Fibroblast of lung (primary cell): ENCODE data around the gene BMPR1A. TPM values are rescaled to one million over a fixed set of nuclear protein-coding genes. Genes with fewer than 3 reads are reported as not detected.
A peak's percentile ranks its signal among the peaks of the same experiment; 100 is the strongest.

Experiments used
- DNase-seq, 2 donors: peaks; one replicate each; pipeline versions ENCODE4 v3.0.0 to v3.0.0-alpha.2; 2010; ENCODE audit warnings: low read depth in 2 of 2
- H2AFZ ChIP-seq: 2 replicates; pipeline ENCODE4 v1.5.1; 2012; ENCODE audit warnings: low read length, control low read depth, inconsistent platforms
- H3K27ac ChIP-seq: 2 replicates; pipeline ENCODE4 v1.5.1; 2011; ENCODE audit warnings: low read length, control low read depth; ENCODE audit not compliant: insufficient read depth
- H3K27me3 ChIP-seq: 2 replicates; pipeline ENCODE4 v1.5.1; 2011; ENCODE audit warnings: mild to moderate bottlenecking, low read length; ENCODE audit not compliant: control insufficient read depth, insufficient read depth
- H3K36me3 ChIP-seq: 2 replicates; pipeline ENCODE4 v1.5.1; 2011; ENCODE audit warnings: low read length; ENCODE audit not compliant: control insufficient read depth, insufficient read depth
- H3K4me1 ChIP-seq: 2 replicates; pipeline ENCODE4 v1.5.1; 2011; ENCODE audit warnings: low read length; ENCODE audit not compliant: control insufficient read depth, insufficient read depth; ENCODE audit errors: extremely low read depth
- H3K4me2 ChIP-seq: 2 replicates; pipeline ENCODE4 v1.5.1; 2011; ENCODE audit warnings: low read length, control low read depth; ENCODE audit not compliant: insufficient read depth; ENCODE audit errors: extremely low read depth
- H3K4me3 ChIP-seq, 4 experiments: fragments of 200-600 bp in 1 of 4; sonication (generic) in 1 of 4; replicated peaks in 1 of 4; 2 replicates each; pipeline ENCODE4 v1.5.1; 2011 to 2016; ENCODE audit warnings: low read length in 4 of 4, low read depth in 3 of 4, mild to moderate bottlenecking in 3 of 4, control low read depth in 2 of 4, inconsistent platforms in 1 of 4, mixed read lengths in 1 of 4; ENCODE audit not compliant: insufficient read depth in 1 of 4; ENCODE audit errors: control extremely low read depth in 1 of 4
- H3K79me2 ChIP-seq: 2 replicates; pipeline ENCODE4 v1.5.1; 2012; ENCODE audit warnings: mild to moderate bottlenecking, low read length, inconsistent platforms; ENCODE audit not compliant: control insufficient read depth, insufficient read depth
- H3K9ac ChIP-seq: 2 replicates; pipeline ENCODE4 v1.5.1; 2011; ENCODE audit warnings: mild to moderate bottlenecking, low read length, control low read depth; ENCODE audit not compliant: insufficient read depth
- H3K9me3 ChIP-seq: 2 replicates; pipeline ENCODE4 v1.5.1; 2012; ENCODE audit warnings: low read depth, low read length; ENCODE audit not compliant: control insufficient read depth, insufficient read depth
- H4K20me1 ChIP-seq: 2 replicates; pipeline ENCODE4 v1.5.1; 2011; ENCODE audit warnings: low read length; ENCODE audit not compliant: control insufficient read depth, insufficient read depth; ENCODE audit errors: extremely low read depth
- EZH2 ChIP-seq: IDR thresholded peaks from 2 replicates; pipeline ENCODE4 v1.5.1; 2012; ENCODE audit warnings: low read length, control low read depth, mild to moderate bottlenecking; ENCODE audit errors: missing control alignments
- polyA plus RNA-seq, 2 donors: library from polyadenylated mRNA; depleted of rRNA in 1 of 2; stranded (reverse) in 1 of 2; unstranded in 1 of 2; fragments of >200 nt; gene quantifications; 2 replicates each; pipeline ENCODE4 v1.2.1, GENCODE V29; 2011 to 2012; ENCODE audit warnings: missing spikeins in 1 of 2
- total RNA-seq: library from RNA; depleted of rRNA; stranded (reverse); fragments of >200 nt; gene quantifications from 2 replicates; pipeline ENCODE4 v1.2.1, GENCODE V29; 2014
- TF ChIP-seq, protein P1 (sequence below), 2 donors: IDR thresholded peaks in 1 of 2; conservative IDR thresholded peaks in 1 of 2; 1 replicate in 1 of 2; 2 replicates in 1 of 2; pipeline ENCODE4 v1.5.1; 2011 to 2012; ENCODE audit warnings: low read length in 2 of 2, control low read depth in 1 of 2, inconsistent platforms in 1 of 2, low read depth in 1 of 2, mild to moderate bottlenecking in 1 of 2

Gene BMPR1A
- total and polyA plus RNA-seq, 2 donors (not counting 1 experiment from before 2014, with no cell fraction given): 52.8 to 61.8 TPM

DNA sequence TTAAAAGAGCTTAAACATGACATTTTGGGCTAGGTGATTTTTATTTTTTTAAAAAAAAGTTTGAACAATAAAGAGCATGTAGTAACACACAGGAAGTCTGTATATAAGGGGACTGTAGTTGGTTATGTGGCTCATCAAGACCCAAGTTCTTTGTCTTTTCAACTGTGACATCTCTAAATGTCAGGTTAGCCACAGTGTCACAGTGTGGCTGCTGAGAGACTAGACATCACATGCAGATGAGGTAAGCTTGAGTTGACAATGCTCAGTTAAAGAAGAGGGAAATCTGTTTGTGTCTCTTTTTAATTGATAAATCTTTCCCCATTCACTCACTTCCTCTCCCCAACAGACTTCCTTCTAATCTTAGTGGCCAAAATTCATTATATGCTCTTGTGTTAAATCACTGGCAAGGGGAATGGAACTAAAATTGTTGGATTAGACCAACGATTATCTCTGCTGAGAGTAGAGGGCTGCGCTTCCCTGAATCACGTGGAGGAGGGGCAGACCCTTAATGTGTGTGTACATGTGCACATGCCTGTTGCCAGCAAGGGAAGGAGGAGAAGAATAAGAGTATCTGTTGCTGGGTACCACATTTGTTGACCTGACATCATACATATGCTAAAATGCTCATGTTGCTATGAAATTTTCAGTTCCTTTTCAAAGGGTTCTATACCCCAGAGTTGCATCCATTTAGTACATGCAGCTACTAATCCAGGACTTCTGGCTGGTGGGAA lies 122.7 kb downstream of the BMPR1A start:
- no peaks in the 10 kb centered on the region for H3K9me3 ChIP-seq
- no peak overlapping the region for H3K9ac ChIP-seq
- no peak overlapping the region for H3K27ac ChIP-seq
- no peaks in the 10 kb centered on the region for H3K36me3 ChIP-seq
- H3K4me1 ChIP-seq: no peaks in the 10 kb centered on the region
- no peaks in the 10 kb centered on the region for H3K27me3 ChIP-seq
- H3K79me2 ChIP-seq: no peaks in the 10 kb centered on the region
- H2AFZ ChIP-seq: no peak overlapping the region
- DNase-seq: no peak
- no peak overlapping the region for H3K4me2 ChIP-seq
- no peaks in the 10 kb centered on the region for H4K20me1 ChIP-seq
- TF ChIP-seq EZH2: no peak
- TF ChIP-seq, protein P1, sequence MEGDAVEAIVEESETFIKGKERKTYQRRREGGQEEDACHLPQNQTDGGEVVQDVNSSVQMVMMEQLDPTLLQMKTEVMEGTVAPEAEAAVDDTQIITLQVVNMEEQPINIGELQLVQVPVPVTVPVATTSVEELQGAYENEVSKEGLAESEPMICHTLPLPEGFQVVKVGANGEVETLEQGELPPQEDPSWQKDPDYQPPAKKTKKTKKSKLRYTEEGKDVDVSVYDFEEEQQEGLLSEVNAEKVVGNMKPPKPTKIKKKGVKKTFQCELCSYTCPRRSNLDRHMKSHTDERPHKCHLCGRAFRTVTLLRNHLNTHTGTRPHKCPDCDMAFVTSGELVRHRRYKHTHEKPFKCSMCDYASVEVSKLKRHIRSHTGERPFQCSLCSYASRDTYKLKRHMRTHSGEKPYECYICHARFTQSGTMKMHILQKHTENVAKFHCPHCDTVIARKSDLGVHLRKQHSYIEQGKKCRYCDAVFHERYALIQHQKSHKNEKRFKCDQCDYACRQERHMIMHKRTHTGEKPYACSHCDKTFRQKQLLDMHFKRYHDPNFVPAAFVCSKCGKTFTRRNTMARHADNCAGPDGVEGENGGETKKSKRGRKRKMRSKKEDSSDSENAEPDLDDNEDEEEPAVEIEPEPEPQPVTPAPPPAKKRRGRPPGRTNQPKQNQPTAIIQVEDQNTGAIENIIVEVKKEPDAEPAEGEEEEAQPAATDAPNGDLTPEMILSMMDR (conservative IDR thresholded peaks at IDR 0.05 in 1 of 2, IDR thresholded peaks at IDR 0.05 in 1 of 2; ENCODE audit: low read depth in 1 of 2, low read length in 2 of 2): no peak
- no peak overlapping the region for H3K4me3 ChIP-seq

DNA sequence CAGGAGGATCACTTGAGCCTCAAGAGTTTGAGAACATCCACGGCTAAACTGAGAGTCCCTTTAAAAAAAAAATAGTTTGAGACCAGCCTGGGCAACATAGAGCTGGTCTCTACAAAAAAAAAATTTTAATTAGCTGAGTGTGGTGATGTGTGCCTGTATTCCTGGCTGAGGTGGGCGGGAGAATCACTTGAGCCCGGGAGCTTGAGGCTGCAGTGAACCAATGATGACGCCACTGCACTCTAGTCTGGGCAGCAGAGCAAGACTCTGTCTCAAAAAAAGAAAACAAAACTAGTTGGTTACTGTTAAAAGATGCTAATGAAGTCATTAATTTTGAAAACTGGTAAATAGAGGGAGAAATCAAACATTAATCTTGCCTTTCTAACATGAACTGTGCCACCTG lies 124.6 kb downstream of the BMPR1A start:
- H3K4me2 ChIP-seq: no peak overlapping the region

DNA sequence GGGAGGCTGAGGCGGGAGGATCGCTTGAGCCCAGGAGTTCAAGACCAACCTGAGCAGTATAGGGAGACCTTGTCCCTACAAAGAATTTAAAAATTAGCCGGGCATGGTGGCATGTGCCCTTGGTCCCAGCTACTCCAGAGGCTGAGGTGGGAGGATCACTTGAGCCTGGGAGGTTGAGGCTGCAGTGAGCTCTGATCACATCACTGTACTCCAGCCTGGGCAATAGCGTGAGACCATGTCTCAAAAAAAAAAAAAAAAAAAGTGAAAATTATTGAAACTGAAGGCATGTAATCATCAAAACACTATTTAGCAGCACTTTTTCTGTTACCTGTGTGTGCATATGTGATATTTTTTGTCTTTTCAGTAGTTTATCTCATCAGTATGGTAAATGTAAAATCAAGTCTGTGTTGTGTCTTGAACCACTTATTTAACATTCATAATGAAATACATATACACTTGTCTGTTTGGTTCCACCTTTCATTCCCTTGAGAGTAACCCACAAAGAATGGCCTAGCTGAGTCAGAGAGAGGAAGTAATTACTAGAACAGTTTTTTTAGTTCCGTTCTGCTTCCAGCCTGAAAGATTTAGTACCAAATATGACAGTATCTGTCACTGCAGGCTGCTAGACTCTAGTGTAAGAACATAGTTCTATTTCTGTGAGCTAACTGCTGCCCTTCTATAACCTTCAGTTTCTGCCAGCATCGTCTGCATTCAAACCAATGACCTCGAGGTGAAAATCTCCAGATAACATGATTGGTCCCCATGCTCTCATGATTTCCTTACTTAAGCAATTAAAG lies 132.4 kb downstream of the BMPR1A start:
- DNase-seq: peak; percentile 45 to 68
- no peaks in the 10 kb centered on the region for H3K9me3 ChIP-seq
- no peak overlapping the region for H3K4me3 ChIP-seq
- no peak overlapping the region for H2AFZ ChIP-seq
- H4K20me1 ChIP-seq: no peaks in the 10 kb centered on the region
- H3K4me1 ChIP-seq: no peaks in the 10 kb centered on the region
- peak overlapping the region; percentile 26 for H3K4me2 ChIP-seq
- TF ChIP-seq, protein P1 (conservative IDR thresholded peaks at IDR 0.05 in 1 of 2, IDR thresholded peaks at IDR 0.05 in 1 of 2; ENCODE audit: low read depth in 1 of 2, low read length in 2 of 2): no peak
- no peak for TF ChIP-seq EZH2
- H3K27me3 ChIP-seq: no peaks in the 10 kb centered on the region
- H3K79me2 ChIP-seq: no peaks in the 10 kb centered on the region
- H3K36me3 ChIP-seq: peaks cover 2% of the 10 kb centered on the region
- no peak overlapping the region for H3K9ac ChIP-seq
- H3K27ac ChIP-seq: no peak overlapping the region

More for the DNA sequence above, 124.6 kb downstream of the BMPR1A start:
- TF ChIP-seq EZH2: no peak
- TF ChIP-seq, protein P1 (conservative IDR thresholded peaks at IDR 0.05 in 1 of 2, IDR thresholded peaks at IDR 0.05 in 1 of 2; ENCODE audit: low read depth in 1 of 2, low read length in 2 of 2): no peak
- H3K4me1 ChIP-seq: no peaks in the 10 kb centered on the region
- no peak overlapping the region for H3K4me3 ChIP-seq
- H2AFZ ChIP-seq: no peak overlapping the region
- H3K27me3 ChIP-seq: no peaks in the 10 kb centered on the region
- no peaks in the 10 kb centered on the region for H3K9me3 ChIP-seq
- no peak overlapping the region for H3K9ac ChIP-seq
- no peaks in the 10 kb centered on the region for H4K20me1 ChIP-seq
- no peaks in the 10 kb centered on the region for H3K36me3 ChIP-seq
- DNase-seq: no peak
- H3K79me2 ChIP-seq: no peaks in the 10 kb centered on the region
- no peak overlapping the region for H3K27ac ChIP-seq
